Stimulated activated CD8-positive, alpha-beta memory T cell treated with anti-CD3 and anti-CD28 coated beads, Interleukin-4, amount 100 ng/mL, for 24 hours (primary cell): ENCODE data around the gene SYT1.

Experiments used
- DNase-seq: peaks from one replicate; pipeline ENCODE4 v3.0.0-alpha.2; 2020; ENCODE audit warnings: low read depth

Gene SYT1

DNA sequence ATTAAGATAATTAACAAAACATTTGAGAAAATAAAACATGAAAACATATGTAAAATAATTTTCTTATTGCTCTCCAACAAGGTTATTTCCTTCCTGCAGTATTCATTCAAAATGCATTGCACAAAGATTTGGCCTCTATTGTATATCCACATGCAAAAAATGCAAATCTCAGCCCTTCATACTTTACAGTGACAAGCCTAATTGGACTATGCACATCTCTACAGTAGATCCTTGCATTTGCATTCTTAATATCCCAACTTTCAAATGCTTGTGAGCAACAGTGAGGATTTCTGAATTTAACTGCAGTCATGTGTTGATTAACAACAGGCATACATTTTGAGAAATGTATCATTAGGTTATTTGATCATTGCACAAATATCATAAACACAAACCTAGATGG lies 492.5 kb downstream of the SYT1 start:
- DNase-seq = no peak

DNA sequence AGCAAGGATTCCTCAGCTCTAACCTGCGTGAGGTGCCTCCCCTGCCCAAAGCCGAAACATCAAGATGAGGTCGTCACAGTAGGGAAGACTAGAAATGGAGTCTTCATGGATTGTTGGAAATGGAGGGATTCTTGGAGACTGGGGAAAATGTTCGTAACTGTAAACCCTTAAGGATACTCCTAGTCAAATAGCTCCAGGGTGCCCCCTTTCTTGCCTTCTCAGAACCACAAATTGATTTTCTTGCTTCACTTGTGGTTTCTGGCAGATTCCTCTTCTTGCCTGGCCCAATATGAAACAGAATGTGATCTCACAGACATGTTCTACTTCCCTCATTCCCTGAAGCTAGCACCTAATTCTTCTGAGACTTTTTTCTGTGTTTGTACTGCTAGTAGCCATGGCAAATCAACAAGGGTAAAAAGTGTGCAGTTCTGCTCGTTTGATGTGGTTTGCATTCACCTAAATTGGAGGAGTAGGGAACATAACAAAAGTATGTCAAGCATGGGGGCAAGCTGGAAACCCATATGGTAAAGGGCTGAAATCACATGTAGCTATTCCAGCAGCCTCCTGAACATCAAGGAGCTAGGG lies 494.2 kb downstream of the SYT1 start:
- no peak for DNase-seq

DNA sequence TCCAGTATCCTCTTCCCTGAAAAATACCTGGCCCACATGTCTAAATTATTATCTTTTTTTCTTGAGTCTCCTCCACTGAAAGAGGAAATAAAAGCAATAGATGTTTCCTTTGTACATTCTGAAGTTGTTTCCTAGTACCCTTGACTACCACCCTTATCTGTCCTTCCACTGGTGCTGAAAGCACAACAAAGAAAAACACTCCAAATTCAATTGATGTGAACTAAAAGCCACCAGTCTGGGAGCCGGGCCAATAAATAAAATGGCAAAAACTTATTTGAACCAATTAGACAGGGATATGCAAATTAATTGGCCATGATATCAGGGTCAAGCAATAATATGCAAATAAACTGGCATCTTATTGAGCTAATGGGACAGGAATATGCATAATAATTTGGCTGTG lies 495.7 kb downstream of the SYT1 start:
- DNase-seq = no peak

DNA sequence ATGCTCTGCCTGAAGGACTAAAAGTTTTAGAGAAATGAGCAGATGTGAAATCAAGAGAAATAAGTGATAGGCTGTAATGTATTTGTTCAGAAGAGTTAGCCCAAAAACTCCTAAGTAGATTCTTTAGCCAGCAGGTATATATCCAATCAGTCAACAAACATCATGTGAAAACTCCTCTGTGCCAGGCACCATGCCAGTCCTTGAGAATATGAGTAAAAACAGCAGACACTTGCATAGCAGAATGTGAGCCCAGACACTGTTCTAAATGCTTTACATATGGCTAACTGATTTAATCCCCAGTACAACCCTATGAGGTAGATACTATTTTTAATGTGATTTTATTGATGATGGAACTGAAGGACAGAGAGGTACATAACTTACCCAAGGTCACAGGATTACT lies 496.4 kb downstream of the SYT1 start:
- no peak for DNase-seq

DNA sequence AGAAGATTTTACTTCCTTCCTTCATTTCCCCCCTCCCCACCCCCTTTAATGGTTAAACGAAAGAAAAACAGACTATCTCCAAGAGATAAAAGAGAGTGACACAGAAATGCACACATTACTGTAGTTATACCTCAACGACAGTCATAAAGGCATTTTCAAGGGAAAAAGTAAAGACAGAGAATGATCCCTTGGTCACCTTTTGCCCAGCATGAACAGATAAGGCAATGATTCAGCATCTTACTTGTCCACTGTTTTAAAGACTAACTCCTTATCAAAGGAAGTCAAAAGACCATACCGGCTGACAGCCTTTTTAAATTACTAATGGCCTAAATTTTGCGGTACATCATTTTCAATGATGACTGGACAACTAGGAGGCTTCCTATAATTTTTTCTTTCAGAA lies 499.6 kb downstream of the SYT1 start:
- DNase-seq = no peak

DNA sequence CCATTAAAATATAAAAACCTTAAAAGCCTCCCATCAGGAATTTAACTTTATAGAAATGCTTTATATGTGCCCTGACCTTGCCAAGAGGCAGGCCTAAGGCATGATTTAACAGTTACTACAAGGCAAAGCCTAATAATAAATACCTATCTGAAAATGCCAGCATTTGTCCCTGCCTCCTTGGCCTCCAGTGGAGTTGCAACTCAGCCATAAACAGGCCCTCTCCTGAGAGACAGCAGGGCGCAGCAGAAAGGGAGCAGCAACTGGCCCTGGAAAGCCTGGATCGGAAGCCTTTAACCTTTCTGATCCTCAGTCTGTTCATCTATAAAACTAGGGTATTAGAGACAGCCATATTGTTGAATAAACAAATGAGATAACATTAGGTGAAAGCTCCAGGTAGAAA lies 501.8 kb downstream of the SYT1 start:
- DNase-seq = no peak

DNA sequence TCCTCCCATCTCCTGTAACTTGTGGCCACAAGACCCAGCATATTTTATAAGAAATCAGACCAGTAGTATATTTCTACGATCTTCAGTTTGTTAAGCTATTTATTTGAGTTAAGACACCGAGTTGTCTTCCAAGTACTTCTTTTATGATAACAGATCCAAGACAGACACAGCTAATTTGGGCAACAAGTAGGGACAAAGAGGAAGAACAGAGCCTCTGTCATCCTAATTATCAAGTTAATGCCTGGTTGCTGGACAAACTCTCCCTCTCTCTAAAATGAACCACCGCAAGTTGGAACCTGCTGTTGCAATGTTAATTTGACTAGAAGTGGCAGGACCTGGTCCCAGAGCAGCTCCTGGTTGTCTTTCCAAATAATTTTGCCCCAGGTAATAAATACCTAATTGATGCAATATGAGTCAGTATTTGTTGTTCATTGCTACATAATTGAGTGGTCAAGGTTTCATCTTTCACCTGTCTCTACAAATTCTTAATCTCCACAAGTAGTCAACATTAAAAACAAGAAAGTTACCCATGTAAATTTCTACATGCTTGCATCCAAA lies 502.5 kb downstream of the SYT1 start:
- DNase-seq = no peak

DNA sequence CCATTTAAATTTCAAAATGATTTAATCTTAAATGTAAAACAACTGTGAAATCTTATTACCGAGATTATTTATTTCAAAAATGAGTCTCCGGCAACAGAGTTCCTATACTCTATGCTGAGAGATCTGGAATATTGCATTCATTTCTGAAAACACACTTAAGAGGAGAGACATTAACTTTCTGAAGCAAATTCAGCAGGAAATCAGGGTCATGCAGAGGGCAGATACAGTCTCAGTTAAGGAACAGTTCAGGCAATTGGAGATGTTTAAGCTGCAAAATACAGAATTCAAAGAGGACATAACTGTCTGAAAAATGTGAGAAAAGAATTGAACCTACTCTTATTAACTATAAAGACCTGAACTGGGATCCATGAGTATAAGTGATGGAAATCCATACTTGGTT lies 505.4 kb downstream of the SYT1 start:
- no peak for DNase-seq

DNA sequence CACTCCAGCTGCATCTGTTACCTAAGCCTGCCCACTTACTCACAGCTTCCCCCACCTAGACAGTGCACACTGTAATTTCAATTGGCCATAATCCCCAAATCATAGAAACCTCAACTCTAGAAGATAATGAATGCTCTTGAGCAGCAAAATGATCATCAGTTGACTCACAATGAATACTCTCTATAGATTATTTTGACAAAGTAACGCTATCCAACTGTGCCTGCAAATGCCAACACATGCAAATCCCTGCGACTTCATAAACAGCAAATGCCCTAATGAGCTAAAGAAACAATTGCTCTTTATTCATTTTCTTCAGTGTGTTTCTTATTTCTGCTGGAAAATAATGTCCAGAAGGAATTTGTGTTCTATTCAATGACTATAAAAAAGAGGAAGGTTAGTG lies 506.7 kb downstream of the SYT1 start:
- no peak for DNase-seq

DNA sequence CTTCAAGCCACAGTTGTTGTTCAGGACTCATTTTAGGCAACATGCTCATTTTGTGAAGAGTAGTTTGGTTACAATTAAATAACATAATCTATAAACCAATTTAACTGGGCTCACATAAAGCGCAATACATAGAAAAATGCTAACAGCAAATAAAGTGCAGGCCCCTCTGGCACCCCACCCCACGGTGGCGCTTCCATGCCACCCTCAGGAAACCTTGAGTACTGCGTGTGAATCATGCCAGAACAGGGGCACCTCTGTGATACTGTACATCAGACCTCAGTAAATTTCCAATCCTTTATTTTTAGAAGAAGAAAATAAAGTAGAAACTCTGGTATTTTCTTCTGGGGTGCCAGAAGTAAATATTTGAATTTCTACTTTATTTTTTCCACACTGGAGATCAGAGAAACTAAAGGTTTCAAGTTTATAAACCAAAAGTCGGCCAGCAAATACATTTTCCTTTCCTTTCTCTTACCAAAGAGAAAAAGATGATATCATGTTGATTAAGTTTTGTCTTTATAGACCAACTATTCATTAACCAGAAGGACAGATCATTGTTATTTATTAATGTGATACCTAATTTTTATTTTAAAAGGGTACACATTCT lies 509.4 kb downstream of the SYT1 start:
- no peak for DNase-seq

DNA sequence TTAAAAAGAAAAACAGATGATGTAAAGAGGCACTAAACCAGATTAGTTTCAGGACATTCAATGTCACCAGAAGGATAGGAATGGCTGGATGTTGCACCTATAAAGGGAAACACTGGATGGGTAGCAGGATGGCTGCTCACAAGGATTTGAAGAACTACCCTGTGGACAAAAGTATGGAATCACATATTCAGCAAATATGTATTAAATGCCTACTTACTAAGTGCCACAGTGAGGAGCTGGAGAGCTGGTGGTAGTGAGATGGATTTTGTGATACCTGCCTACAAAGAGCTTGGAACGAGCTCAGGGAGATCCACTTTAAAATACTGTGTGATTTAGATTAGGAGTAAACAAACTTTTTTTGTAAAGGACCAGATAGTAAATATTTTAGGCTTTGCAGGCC lies 510.0 kb downstream of the SYT1 start:
- no peak for DNase-seq

DNA sequence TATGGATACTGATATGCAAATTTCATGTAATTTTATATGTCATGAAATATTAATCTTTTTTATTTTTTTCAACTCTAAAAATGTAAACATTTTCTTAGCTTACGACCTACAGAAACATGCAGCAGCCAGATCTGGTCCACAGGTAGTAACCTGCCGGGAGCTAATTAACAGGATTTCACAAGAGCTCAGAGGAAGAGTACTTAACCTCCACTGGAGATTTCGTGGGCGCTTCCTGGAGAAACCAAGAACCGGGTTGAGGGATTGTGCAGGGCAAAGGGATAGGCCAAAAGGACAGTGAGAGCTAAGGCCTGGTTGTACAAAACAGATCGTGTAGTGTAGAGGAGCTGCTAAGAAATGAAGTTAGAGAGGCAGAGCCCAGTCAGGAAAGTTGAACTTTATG lies 510.5 kb downstream of the SYT1 start:
- DNase-seq = no peak

DNA sequence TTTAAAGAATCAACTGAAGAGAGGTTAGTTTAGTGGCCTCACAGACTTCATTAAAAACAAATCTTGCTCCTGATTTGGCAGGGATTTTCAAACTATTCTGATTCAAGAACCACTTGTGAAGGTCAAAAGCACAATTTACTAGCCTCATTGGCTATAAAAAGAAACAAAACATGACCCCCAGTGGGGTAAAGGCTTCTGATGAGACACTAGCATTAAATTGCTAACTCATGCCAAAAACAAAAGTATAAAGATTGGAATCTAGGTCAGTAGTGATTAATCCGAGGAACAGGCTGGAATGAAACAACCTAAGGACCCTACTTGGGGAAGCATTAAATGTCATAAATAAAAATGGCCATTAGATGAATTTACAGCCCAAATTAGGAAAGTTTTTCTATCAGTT lies 513.9 kb downstream of the SYT1 start:
- DNase-seq = no peak

DNA sequence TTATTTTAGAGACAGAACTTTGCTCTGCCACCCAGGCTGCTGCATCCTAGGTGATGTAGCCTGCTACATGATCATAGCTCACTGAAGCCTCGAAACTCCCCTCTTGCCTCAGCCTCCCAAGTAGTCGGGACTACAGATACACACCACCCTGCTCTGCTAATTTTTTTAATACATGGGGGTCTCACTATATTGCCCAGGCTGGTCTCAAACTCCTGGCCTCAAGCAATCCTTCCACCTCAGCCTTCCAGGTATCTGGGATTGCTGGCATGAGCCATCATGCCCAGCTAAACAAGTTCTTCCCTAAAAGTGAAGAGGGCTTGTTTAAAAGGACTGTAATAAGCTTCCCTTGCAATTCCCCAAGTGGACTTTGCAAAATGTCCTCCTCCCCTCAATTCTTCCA lies 515.8 kb downstream of the SYT1 start:
- DNase-seq = no peak

DNA sequence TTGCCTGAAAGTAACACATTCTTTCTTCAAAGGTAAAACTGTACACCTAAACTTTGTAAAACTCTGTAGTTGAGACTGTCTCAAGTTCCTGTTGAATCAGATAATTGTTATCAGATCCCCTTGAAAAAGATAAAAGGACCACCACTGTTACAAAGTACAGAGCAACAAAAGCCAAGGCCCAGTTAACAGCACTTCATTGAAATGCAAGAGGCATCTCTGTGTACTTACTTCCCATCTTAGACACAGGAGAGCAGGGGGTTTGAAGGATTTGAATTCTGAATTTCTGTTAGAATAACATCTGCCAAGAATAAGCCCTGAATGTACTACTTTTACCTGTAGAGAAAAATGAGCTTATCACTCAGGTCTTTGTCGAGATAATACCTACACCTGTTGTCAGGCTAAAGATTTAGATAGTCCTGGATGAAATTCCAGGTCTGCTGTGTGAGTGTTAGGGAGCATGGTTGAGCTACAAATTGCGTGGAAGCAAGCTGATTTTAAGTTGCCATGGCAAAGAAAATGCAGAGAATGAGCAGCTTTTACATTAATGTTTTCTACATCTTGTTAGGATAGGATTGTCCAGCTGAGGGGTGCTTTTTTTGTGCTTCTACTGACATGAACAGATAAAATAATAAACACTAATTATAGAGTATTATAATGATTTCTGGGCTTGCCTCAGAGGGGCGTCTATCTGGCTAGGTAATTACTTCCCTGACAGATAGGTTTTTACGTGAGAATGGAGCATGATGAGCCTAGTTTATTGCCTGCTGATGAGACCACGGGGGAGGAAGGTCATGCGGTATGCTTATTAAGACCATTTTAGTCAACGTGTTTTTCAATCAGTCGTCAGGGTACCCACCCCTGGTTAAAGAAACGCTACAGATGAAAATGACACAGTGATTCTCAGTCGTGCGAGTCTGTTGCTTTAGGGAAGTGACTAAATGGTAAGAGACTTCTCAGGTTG lies 517.0 kb downstream of the SYT1 start:
- DNase-seq = no peak

DNA sequence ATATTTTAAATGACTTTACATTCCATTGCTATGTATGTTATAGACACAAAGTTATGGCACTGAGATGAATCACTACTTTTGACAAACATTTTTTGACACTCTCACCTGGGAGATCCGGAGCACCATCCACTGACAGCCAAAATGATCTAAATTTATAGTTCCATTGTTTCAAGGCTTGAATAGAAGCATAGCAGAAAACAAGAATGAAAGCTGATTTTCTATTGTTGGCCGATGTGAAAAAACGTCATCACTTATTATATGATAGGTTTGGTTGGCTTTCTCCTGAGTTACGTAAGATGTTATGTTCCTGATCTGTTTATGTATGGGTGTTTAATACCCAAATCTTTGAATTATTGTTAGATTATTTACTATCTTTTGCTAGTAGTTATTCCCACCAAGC lies 520.0 kb downstream of the SYT1 start:
- no peak for DNase-seq

DNA sequence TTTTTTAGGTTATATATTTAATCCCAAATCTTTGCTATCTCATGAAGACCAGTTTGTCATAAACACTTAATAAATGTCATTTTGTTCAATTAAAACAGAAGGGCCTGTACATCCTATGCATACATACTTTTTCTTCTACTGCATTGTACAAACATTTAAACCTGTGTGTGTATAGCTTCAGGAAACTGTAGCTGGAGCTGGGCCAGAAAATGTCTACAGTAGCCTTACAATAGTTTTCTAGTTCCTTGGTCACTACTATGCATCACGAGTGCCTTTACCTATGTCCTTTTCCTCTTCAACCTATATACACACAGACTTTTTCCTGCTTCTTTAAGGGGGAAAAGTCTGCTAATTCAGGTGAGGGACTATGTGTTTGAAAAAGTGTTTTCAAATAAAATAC lies 523.4 kb downstream of the SYT1 start:
- DNase-seq = no peak

DNA sequence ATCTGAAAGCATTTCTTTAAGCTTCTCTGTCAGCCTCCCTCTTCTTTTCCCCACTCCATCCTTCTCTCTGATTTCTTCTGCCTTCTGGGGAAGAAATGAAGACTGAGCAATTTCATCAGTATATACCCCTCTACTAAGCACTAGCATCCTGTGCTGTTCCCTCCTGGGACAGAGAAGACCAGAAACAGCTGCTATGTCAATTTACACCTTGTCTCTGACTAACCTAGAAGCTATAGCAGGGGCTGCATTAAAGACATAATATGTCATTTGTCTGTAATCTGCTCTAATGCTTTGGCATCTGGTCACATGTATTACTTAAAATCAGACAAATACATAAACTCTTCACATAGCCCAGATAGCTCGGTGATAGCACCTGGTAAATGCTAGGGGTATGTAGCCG lies 529.3 kb downstream of the SYT1 start:
- DNase-seq = no peak

DNA sequence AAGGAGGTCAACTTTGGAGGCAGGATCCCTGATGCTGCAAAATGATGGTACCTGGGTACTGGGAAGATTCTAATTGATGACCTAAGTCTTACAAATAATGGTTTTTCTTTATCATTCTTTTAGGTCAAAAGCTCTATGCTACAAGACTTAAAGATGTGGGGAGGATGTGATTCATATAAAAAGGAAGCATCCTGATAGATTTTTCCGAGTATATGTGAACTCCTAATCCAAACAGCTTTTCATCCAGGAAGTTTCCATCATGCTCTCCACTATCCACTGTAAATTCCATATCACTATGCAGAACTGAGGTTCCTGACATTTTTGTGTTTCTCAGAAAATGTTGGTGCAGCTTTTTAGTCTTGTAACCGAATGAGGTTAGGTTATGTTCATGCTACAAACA lies 533.0 kb downstream of the SYT1 start:
- DNase-seq = no peak

DNA sequence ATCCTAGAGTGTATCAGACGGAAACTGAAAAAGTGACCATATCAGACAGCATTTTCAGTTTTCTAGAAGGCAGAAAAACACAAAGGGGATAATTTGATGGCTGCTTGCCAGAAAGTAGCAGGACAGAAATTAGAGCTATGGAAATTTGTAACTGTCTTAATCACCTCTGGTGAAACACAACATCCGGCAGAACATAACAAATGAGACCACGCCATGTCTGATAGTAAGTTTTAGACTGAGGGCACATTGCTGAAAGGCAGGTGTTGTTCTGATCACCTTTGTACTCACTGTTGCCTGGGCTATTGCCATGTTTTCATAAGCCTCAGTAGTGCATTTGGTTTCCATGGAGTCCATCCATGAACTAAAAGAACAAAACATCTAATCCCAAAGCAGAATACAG lies 535.9 kb downstream of the SYT1 start:
- no peak for DNase-seq

DNA sequence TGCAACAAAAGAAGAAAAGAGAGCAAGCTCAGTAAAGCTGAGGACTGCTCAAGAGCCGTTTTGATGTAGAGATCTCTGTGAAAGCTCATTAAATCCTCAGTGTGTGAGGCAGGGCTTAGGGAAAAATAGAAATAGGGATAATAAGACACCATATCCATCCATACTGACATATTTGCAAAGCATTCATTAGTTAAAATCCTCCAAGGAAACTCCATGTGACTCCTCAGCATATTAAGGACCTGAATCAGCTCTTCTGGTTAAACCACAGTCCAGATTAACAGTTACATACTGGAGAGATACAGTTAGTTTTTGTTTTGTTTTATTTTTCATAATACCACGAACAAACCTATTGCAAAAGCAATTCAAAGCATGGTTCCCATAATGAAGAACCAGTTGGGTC lies 538.0 kb downstream of the SYT1 start:
- no peak for DNase-seq

DNA sequence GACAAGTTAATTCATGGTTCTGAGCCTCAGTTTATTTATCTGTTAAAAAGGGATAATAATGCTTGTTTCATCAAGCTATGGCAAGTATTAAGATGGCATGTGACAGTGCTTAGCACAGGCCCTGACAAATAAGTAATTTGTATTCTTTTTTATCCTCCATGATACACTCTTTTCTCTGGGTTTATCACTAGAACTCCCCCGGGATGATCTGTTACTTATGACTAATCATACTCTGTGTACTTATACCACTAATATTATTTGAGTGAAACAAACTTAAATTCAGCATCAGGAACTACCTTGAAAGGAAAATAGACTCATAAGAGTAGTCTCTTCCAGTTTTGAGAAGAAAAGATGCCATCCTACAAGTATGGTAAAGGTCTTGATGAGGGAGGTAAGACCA lies 542.4 kb downstream of the SYT1 start:
- DNase-seq = no peak
